HG02798 (cell line): ENCODE measurements around the gene PRND.

Source experiments
- ATAC-seq: cut with Tn5 transposase; IDR thresholded peaks from one replicate; pipeline ENCODE4 v1.9.1; 2021; ENCODE audit warnings: mild to moderate bottlenecking; ENCODE audit not compliant: unreplicated experiment, poor library complexity

PRND gene

DNA sequence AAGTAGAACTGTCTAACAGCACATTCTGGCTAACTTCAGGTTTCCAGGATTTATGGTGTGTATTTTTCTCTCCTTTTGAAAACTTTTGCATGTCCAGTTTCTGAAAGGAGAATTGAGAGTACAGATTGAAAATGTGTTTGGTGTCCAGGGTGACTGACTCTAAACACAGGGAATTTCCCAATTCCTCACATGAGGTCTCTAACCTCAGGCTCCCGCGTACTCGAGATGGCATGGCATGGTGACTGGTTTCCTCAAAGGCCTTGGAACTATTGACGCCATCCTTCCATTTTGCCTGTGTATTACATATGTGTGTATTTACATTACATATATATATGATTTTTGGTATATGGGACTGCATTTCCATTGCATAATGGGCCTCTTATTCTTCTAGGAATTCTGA is 52.5 kb downstream of the PRND start:
- ATAC-seq = no peak

DNA sequence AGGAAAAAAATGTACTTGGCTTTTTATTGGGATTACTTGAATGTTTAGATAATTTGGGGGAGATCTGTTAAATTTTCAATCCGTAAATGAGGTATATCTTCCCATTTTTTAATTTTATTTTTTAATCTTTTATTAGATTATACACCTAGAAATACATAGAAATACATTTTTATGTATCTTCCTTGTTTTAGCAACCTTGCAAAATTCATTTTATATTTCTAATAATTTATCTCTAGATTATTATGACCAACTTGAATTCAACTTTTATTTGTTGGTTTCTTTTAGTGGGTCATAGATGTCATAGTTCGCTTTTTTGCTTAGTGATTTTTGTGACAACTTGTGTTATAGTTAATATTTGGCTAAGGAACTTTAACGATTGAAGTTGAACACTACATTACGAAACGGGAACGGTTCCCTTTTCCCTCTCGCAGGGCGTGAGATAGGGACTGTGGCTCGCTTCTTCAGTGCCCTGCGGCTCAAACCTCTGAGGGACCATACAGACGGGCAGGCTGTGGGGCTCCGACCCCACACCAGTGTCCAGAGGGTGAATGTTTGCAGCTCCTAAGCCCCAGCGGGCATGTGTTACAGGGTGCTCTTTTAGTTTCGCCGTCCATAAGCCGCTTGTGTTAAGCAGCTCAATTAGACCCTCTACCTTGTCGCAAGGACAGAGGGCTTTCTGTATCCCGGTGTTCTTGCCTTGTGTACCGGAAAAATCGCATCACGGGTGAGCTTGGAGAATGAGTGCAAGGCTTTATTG is 53.8 kb downstream of the PRND start:
- ATAC-seq = no peak

DNA sequence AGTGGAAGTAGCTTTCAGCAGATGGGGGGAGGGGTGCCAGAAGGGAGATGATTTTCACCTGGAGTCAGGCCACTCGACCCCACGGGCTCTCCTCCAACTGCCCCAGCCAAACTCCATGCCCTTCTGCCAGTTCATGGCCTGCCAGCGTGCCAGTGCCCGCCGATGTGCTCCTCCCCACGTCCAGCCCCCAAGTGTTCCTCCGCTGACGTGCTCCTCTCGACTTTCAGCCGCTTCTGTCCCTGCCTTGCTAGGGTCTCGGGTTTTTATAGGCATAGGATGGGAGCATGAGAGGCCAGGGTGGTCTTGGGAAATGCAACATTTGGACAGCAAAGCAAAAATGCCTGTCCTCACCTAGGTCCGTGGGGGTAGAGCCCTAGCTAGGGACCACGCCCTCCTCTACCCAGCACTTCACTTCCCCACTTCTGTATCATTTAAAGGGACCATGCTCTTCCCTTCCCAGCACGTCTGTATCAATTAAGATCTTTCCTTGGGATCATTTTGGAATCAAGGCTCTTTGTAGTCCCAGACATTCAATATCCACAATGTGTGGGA is 54.4 kb downstream of the PRND start:
- no peak for ATAC-seq
